Activated CD4-positive, alpha-beta T cell treated with anti-CD3 and anti-CD28 coated beads for 24 hours (primary cell): ENCODE measurements around the gene DIRAS1.
"Not testable (repeated sequence)": the region's sequence is repeated elsewhere in the genome, so short reads cannot be mapped to it uniquely, and the experiment has no call there.

Experiments
- DNase-seq, 2 donors: peaks; one replicate each; pipeline ENCODE4 v3.0.0-alpha.2; 2020; ENCODE audit warnings: low read depth in 2 of 2

DIRAS1 gene

GRCh38 chr19:2676823-2677222 lies 44.3 kb downstream of the DIRAS1 start:
- no peak for DNase-seq

- no peak for DNase-seq
Observed at GRCh38 chr19:2675892-2676291, 45.3 kb downstream of the DIRAS1 start.

DNA sequence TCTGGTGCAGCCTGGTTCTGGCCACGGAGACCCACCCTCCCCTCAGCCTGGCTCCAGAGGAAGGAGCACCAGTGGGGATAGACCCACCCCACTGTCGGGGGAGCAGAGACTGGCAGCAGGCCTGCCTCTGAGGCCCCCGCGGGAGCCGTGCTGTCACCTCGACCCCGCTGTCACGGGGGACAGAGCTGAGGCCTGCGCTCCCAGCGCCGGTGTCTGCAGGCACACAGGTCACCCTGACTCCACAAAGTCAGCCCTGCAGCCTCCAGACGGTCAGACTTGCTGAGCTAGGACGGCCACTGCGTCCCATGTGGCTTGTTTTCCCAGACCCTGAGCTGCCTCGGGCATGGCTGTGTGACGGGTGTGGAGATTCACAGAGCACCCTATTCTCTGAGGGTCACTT lies 51.0 kb downstream of the DIRAS1 start:
- no peak for DNase-seq

- no peak for DNase-seq
Observed at GRCh38 chr19:2668175-2668763, 52.9 kb downstream of the DIRAS1 start.

DNA sequence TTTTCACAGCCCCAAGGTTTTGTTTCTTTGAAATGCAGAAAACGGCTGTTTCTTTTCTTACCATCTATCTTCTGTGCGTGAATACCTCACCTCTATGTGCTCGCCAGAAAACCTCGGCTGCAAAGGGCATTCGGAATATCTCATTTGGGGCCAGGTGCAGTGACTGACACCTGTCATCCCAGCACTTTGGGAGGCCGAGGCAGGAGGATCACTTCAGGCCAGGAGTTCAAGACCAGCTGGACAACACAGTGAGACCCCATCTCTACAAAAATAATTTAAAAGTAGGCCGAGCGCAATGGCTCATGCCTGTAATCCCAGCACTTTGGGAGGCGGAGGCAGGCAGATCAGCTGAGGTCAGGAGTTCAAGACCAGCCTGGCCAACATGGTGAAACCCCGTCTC lies 53.8 kb downstream of the DIRAS1 start:
- not testable (repeated sequence) for DNase-seq

- no peak for DNase-seq
Observed at GRCh38 chr19:2666344-2666994, 54.7 kb downstream of the DIRAS1 start.

DNA sequence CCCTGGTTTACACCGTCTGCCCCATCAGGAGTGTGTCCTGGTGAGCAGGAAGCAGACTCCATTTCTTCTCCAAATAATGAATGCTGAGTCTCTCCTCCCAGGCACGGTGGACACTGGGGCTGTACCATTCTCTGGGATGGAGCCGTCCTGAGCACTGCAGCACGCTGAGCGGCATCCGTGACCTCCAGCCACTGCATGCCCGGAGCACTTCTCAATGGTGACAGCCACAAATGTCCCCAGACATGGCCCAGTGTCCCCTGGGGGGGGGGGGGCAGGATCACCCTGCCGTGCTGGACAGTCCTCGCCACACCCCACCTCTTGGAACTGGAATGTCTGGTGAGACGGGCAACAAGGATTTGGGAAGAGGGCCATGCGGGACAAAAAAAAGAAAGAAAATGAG lies 56.1 kb downstream of the DIRAS1 start:
- no peak for DNase-seq
